Astrocyte (in vitro differentiated cells and primary cell): ENCODE results near the gene CDKAL1.

ENCODE experiments used
- CTCF ChIP-seq: IDR thresholded peaks from 2 replicates; pipeline ENCODE4 v1.5.1; 2011; ENCODE audit warnings: low read depth, mild to moderate bottlenecking, inconsistent platforms, low read length, moderate library complexity; ENCODE audit not compliant: insufficient read depth
- EZH2 ChIP-seq: IDR thresholded peaks from 2 replicates; pipeline ENCODE4 v1.6.1; 2012; ENCODE audit warnings: mild to moderate bottlenecking, low read length, inconsistent platforms; ENCODE audit not compliant: insufficient read depth

GRCh38 chr6:21219856-21220255, 685.6 kb downstream of the CDKAL1 start:
- TF ChIP-seq CTCF (no peak), EZH2 (no peak)
